HG02943 (cell line): ENCODE results near the gene TLE2.

Experiments
- ATAC-seq: cut with Tn5 transposase; IDR thresholded peaks from one replicate; pipeline ENCODE4 v1.9.1; 2021; ENCODE audit warnings: mild to moderate bottlenecking, low read depth, moderate library complexity; ENCODE audit not compliant: unreplicated experiment

Gene TLE2

GRCh38 chr19:2963122-2963521 lies 66.0 kb downstream of the TLE2 start:
- no peak for ATAC-seq

GRCh38 chr19:2962018-2962670 lies 66.9 kb downstream of the TLE2 start:
- ATAC-seq = no peak

DNA sequence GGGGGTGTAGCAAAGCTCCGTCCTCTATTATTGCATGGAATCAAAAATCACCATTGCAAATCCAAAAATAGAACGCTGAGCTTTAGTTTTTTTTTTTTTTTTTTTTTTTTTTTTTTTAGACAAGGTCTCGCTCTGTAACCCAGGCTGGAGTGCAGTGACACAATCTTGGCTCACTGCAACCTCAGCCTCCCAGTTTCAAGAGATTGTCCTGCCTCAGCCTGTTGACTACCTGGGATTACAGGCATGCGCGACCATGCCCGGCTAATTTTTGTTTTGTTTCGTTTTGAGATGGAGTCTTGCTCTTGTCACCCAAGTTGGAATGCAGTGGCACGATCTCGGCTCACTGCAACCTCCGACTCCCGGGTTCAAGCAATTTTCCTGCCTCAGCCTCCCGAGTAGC lies 69.0 kb downstream of the TLE2 start:
- no peak for ATAC-seq

DNA sequence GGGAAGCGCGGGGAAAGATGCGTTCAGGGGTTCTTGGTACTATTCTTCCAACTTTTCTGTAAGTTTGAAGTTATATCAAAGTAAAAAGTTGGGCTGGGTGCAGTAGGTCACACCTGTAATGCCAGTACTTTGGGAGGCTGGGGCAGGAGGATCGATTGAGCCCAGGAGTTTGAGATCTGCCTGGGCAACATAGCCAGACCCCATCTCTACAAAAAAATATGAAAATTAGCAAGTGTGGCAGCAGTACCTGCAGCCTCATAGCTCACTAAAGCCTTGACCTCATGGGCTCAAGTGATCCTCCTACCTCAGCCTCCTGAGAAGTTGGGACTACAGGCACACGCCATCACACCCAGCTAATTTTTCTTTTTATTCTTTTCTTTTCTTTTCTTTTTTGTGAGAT lies 71.9 kb downstream of the TLE2 start:
- no peak for ATAC-seq

DNA sequence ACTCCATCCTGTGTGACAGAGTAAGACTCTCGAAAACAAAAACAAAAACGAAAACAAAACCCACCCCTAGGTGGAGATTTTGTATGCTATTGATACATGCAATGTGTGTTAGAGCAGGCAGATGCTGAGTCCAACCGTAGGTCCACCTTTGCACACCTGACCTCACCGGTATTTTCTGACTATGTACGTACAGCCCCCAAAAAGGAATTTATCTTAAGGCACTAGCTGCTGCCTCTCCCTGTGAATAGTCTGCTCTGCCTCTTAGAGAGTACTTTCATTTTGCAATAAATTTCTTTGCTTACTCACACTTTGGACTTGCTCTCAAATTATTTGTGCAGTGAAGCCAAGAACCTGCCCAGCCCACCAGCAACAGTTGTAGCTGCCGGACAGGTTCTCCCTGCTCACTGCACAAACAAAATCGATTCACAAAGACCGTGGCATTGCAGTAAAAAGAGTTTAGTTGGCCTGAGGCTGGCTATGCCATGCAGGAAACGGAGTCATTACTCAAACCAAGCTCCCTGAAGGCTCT lies 76.1 kb downstream of the TLE2 start:
- no peak for ATAC-seq

- peak; percentile 93 for ATAC-seq
Measured at GRCh38 chr19:2950286-2951124, 78.6 kb downstream of the TLE2 start.

GRCh38 chr19:2949939-2950285 lies 79.2 kb downstream of the TLE2 start:
- ATAC-seq = no peak
